HEK293 (cell line): ENCODE results near the gene SAMD4B.

ENCODE experiments used
- AEBP2 ChIP-seq: fragments of 450-650 bp; formaldehyde crosslinking; IDR thresholded peaks from 2 replicates; pipeline ENCODE4 v1.5.1; 2016; ENCODE audit warnings: missing biosample characterization, missing genetic modification characterization, borderline replicate concordance
- CTCF ChIP-seq: fragments of 450-650 bp; formaldehyde crosslinking; IDR thresholded peaks from 2 replicates; pipeline ENCODE4 v1.5.1; 2016; ENCODE audit warnings: missing biosample characterization, missing genetic modification characterization
- HOXC10 ChIP-seq: sonication (generic); formaldehyde crosslinking; IDR thresholded peaks from 2 replicates; pipeline ENCODE4 v1.8.1; 2023; ENCODE audit warnings: mild to moderate bottlenecking, missing genetic modification reagents
- KLF7 ChIP-seq: fragments of 450-650 bp; formaldehyde crosslinking; IDR thresholded peaks from 2 replicates; pipeline ENCODE4 v1.5.1; 2016; ENCODE audit warnings: missing biosample characterization, missing genetic modification characterization, borderline replicate concordance
- PATZ1 ChIP-seq: fragments of 450-650 bp; formaldehyde crosslinking; IDR thresholded peaks from 2 replicates; pipeline ENCODE4 v1.5.1; 2016; ENCODE audit warnings: missing biosample characterization, missing genetic modification characterization
- RBAK ChIP-seq: fragments of 450-650 bp; formaldehyde crosslinking; IDR thresholded peaks from 2 replicates; pipeline ENCODE4 v1.5.1; 2016; ENCODE audit warnings: missing biosample characterization, missing genetic modification characterization
- REST ChIP-seq: fragments of 450-650 bp; formaldehyde crosslinking; IDR thresholded peaks from 2 replicates; pipeline ENCODE4 v1.5.1; 2016; ENCODE audit warnings: missing biosample characterization, missing genetic modification characterization
- YY2 ChIP-seq: fragments of 450-650 bp; formaldehyde crosslinking; IDR thresholded peaks from 2 replicates; pipeline ENCODE4 v1.5.1; 2016; ENCODE audit warnings: missing biosample characterization, missing genetic modification characterization
- ZNF223 ChIP-seq: fragments of 450-650 bp; formaldehyde crosslinking; IDR thresholded peaks from 2 replicates; pipeline ENCODE4 v1.5.1; 2016; ENCODE audit warnings: missing biosample characterization, missing genetic modification characterization
- ZNF37A ChIP-seq: fragments of 450-650 bp; IDR thresholded peaks from 2 replicates; pipeline ENCODE4 v1.5.1; 2018; ENCODE audit warnings: missing biosample characterization, missing genetic modification characterization
- ZNF394 ChIP-seq: fragments of 450-650 bp; formaldehyde crosslinking; IDR thresholded peaks from 2 replicates; pipeline ENCODE4 v1.5.1; 2016; ENCODE audit warnings: missing biosample characterization, missing genetic modification characterization, mild to moderate bottlenecking, moderate library complexity, borderline replicate concordance
- ZNF423 ChIP-seq: fragments of 450-650 bp; formaldehyde crosslinking; IDR thresholded peaks from 2 replicates; pipeline ENCODE4 v1.5.1; 2016; ENCODE audit warnings: missing biosample characterization, missing genetic modification characterization
- ZNF48 ChIP-seq: fragments of 450-650 bp; formaldehyde crosslinking; IDR thresholded peaks from 2 replicates; pipeline ENCODE4 v1.5.1; 2016; ENCODE audit warnings: missing biosample characterization, missing genetic modification characterization
- ZNF488 ChIP-seq: fragments of 450-650 bp; formaldehyde crosslinking; IDR thresholded peaks from 2 replicates; pipeline ENCODE4 v1.5.1; 2016; ENCODE audit warnings: missing biosample characterization, missing genetic modification characterization
- ZNF501 ChIP-seq: fragments of 450-650 bp; formaldehyde crosslinking; IDR thresholded peaks from 2 replicates; pipeline ENCODE4 v1.5.1; 2016; ENCODE audit warnings: missing biosample characterization, missing genetic modification characterization
- ZNF560 ChIP-seq: fragments of 450-650 bp; formaldehyde crosslinking; IDR thresholded peaks from 2 replicates; pipeline ENCODE4 v1.5.1; 2017; ENCODE audit warnings: missing biosample characterization, missing genetic modification characterization, borderline replicate concordance
- ZNF561 ChIP-seq: fragments of 450-650 bp; IDR thresholded peaks from 2 replicates; pipeline ENCODE4 v1.5.1; 2018; ENCODE audit warnings: missing biosample characterization, missing genetic modification characterization, borderline replicate concordance
- ZNF639 ChIP-seq: fragments of 450-650 bp; formaldehyde crosslinking; IDR thresholded peaks from 2 replicates; pipeline ENCODE4 v1.5.1; 2016; ENCODE audit warnings: missing biosample characterization, missing genetic modification characterization
- ZNF645 ChIP-seq: fragments of 450-650 bp; formaldehyde crosslinking; IDR thresholded peaks from 2 replicates; pipeline ENCODE4; 2016; ENCODE audit warnings: missing biosample characterization, missing genetic modification characterization
- ZNF692 ChIP-seq: fragments of 450-650 bp; formaldehyde crosslinking; IDR thresholded peaks from 2 replicates; pipeline ENCODE4 v1.5.1; 2016; ENCODE audit warnings: missing biosample characterization, missing genetic modification characterization
- ZNF747 ChIP-seq: fragments of 450-650 bp; formaldehyde crosslinking; IDR thresholded peaks from 2 replicates; pipeline ENCODE4 v1.5.1; 2016; ENCODE audit warnings: missing biosample characterization, missing genetic modification characterization
- ZSCAN30 ChIP-seq: fragments of 450-650 bp; IDR thresholded peaks from 2 replicates; pipeline ENCODE4 v1.5.1; 2018; ENCODE audit warnings: missing biosample characterization, mild to moderate bottlenecking, missing genetic modification characterization, moderate library complexity

Gene SAMD4B

GRCh38 chr19:39405958-39406655 lies 63.9 kb downstream of the SAMD4B start (continued):
- TF ChIP-seq ZNF423 (tag by site-specific recombination) (no peak), KLF7 (tag by site-specific recombination) (peak; percentile 80), RBAK (tag by site-specific recombination) (peak; percentile 69; the same call in 1 of the 2 replicates), ZNF639 (no peak; the same call in 1 of the 2 replicates), ZNF37A (tag by site-specific recombination) (no peak), ZNF561 (tag by site-specific recombination) (no peak), ZSCAN30 (tag by site-specific recombination) (no peak), REST (tag by site-specific recombination) (peak; percentile 19; the same call in 1 of the 2 replicates), ZNF645 (tag by site-specific recombination) (no peak), PATZ1 (tag by site-specific recombination) (peak; percentile 95), ZNF560 (no peak), YY2 (tag by site-specific recombination) (no peak), CTCF (tag by site-specific recombination) (peak; percentile 23; the same call in 1 of the 2 replicates), ZNF747 (tag by site-specific recombination) (no peak), ZNF223 (tag by site-specific recombination) (no peak), ZNF488 (no peak), ZNF501 (tag by site-specific recombination) (no peak), ZNF394 (tag by site-specific recombination) (no peak), ZNF692 (tag by site-specific recombination) (no peak; the same call in 1 of the 2 replicates), ZNF48 (tag by site-specific recombination) (no peak), AEBP2 (tag by site-specific recombination) (no peak; the same call in 1 of the 2 replicates), HOXC10 (CRISPR knock-in tag) (no peak)
